Fibroblast of skin of back (primary cell): ENCODE results near the gene UPP2.

Experiments used
- DNase-seq: peaks from one replicate; pipeline ENCODE4 v3.0.0-alpha.2; 2013

Gene UPP2

GRCh38 chr2:158112992-158113391 is 11.3 kb downstream of the UPP2 start:
- DNase-seq = no peak

- no peak for DNase-seq
Measured at GRCh38 chr2:158113741-158114295, 12.1 kb downstream of the UPP2 start.

- DNase-seq = no peak
Measured at GRCh38 chr2:158114516-158114915, 12.8 kb downstream of the UPP2 start.

GRCh38 chr2:158115202-158115767 is 13.6 kb downstream of the UPP2 start:
- no peak for DNase-seq

GRCh38 chr2:158116936-158117335 is 15.3 kb downstream of the UPP2 start:
- no peak for DNase-seq

- DNase-seq = no peak
Measured at GRCh38 chr2:158120102-158120501, 18.4 kb downstream of the UPP2 start.

GRCh38 chr2:158120664-158121641 is 19.3 kb downstream of the UPP2 start:
- DNase-seq = no peak

GRCh38 chr2:158124896-158125295 is 23.2 kb downstream of the UPP2 start:
- DNase-seq = no peak

GRCh38 chr2:158125756-158126498 is 24.3 kb downstream of the UPP2 start:
- DNase-seq = no peak

GRCh38 chr2:158127380-158127804 is 25.7 kb downstream of the UPP2 start:
- DNase-seq = no peak

GRCh38 chr2:158128168-158128973 is 26.7 kb downstream of the UPP2 start:
- DNase-seq = peak; percentile 2

GRCh38 chr2:158129037-158129436 is 27.4 kb downstream of the UPP2 start:
- no peak for DNase-seq

GRCh38 chr2:158130832-158131473 is 29.3 kb downstream of the UPP2 start:
- no peak for DNase-seq

- no peak for DNase-seq
Measured at GRCh38 chr2:158131483-158131912, 29.8 kb downstream of the UPP2 start.

- DNase-seq = no peak
Measured at GRCh38 chr2:158131919-158132566, 30.4 kb downstream of the UPP2 start.

GRCh38 chr2:158134055-158134454 is 32.4 kb downstream of the UPP2 start:
- DNase-seq = no peak

GRCh38 chr2:158134655-158135054 is 33.0 kb downstream of the UPP2 start:
- no peak for DNase-seq

- DNase-seq = no peak
Measured at GRCh38 chr2:158135096-158135495, 33.4 kb downstream of the UPP2 start.

- DNase-seq = peak; percentile 12
Measured at GRCh38 chr2:158138255-158138654, 36.6 kb downstream of the UPP2 start.

GRCh38 chr2:158140201-158140600 is 38.5 kb downstream of the UPP2 start:
- DNase-seq = no peak

GRCh38 chr2:158142165-158142564 is 40.5 kb downstream of the UPP2 start:
- DNase-seq = no peak
